Body of pancreas (tissue), 4 donors: ENCODE results near the gene CEP68.

Experiments used
- CTCF ChIP-seq, 7 experiments: fragments of 450-650 bp in 4 of 7; fragments of 200-600 bp in 3 of 7; sonication (generic) in 3 of 7; IDR thresholded peaks; one replicate each; pipeline ENCODE4 v1.5.1; 2016 to 2019; ENCODE audit warnings: antibody characterized with exemption in 7 of 7
- POLR2A ChIP-seq, 3 donors: fragments of 450-650 bp; IDR thresholded peaks; one replicate each; pipeline ENCODE4 v1.6.1; 2016; ENCODE audit warnings: antibody characterized with exemption in 3 of 3, mild to moderate bottlenecking in 2 of 3

GRCh38 chr2:65108780-65109179 is 52.6 kb downstream of the CEP68 start:
- TF ChIP-seq CTCF (IDR thresholded peaks at IDR 0.05) = no peak
- TF ChIP-seq POLR2A (IDR thresholded peaks at IDR 0.05) = no peak
